Mammary epithelial cell (primary cell): ENCODE results near the gene E2F4.

Experiments
- EZH2 ChIP-seq: IDR thresholded peaks from 2 replicates; pipeline ENCODE4 v1.6.1; 2012; ENCODE audit warnings: low read length, inconsistent platforms, borderline replicate concordance
- TF ChIP-seq, protein P1 (sequence below), 2 donors: IDR thresholded peaks in 1 of 2; conservative IDR thresholded peaks in 1 of 2; 2 replicates each; pipeline ENCODE4 v1.5.1; 2011 to 2012; ENCODE audit warnings: inconsistent platforms in 2 of 2, low read length in 2 of 2, mild to moderate bottlenecking in 2 of 2, control low read depth in 1 of 2, low read depth in 1 of 2; ENCODE audit not compliant: insufficient read depth in 1 of 2; ENCODE audit errors: extremely low read depth in 1 of 2

DNA sequence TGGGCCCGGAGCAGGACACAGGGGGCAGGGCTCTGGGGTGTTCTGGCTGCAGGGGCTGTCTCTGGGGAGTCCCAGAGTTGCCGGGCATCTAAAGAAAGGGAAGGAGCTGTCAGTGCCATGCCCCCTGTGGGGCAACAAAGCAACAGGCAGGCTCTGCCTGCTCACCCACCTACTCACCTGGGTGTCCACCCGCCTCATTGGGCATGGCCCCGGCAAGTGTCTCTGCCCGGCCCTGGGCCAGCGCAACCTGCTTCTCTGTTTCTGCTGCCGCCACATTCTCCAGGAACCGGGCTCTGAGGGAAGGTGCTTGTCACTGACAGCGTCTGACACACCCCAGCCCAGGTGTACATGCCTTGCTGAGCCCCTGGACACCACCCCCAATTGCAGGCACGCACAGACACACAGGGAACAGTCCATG, 42.2 kb downstream of the E2F4 start:
- TF ChIP-seq, protein P1, sequence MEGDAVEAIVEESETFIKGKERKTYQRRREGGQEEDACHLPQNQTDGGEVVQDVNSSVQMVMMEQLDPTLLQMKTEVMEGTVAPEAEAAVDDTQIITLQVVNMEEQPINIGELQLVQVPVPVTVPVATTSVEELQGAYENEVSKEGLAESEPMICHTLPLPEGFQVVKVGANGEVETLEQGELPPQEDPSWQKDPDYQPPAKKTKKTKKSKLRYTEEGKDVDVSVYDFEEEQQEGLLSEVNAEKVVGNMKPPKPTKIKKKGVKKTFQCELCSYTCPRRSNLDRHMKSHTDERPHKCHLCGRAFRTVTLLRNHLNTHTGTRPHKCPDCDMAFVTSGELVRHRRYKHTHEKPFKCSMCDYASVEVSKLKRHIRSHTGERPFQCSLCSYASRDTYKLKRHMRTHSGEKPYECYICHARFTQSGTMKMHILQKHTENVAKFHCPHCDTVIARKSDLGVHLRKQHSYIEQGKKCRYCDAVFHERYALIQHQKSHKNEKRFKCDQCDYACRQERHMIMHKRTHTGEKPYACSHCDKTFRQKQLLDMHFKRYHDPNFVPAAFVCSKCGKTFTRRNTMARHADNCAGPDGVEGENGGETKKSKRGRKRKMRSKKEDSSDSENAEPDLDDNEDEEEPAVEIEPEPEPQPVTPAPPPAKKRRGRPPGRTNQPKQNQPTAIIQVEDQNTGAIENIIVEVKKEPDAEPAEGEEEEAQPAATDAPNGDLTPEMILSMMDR (conservative IDR thresholded peaks at IDR 0.05 in 1 of 2, IDR thresholded peaks at IDR 0.05 in 1 of 2; ENCODE audit: extremely low read depth in 1 of 2, insufficient read depth in 1 of 2, low read depth in 1 of 2, low read length in 2 of 2): no peak
- no peak for TF ChIP-seq EZH2
